ENCODE data around the gene PSTPIP1. TPM values are rescaled to one million over a fixed set of nuclear protein-coding genes. Genes with fewer than 3 reads are reported as not detected.
A peak's percentile ranks its signal among the peaks of the same experiment; 100 is the strongest.

PSTPIP1 gene
- total RNA-seq (ENCODE audit: unreplicated experiment), result 12.4 TPM
- long read RNA-seq, partial matches to known transcripts, result 4 of 12 reads
- long read RNA-seq, other reads (novel, unspliced or antisense), result 4 of 12 reads

GRCh38 chr15:76994971-76995945, at the start of gene PSTPIP1:
TSS of gene PSTPIP1 (plus strand) at chr15:76995126. CDS start at chr15:76995574, 448 bp downstream.
- TF ChIP-seq CTCF (IDR thresholded peaks at IDR 0.05; ENCODE audit: partially characterized antibody, unreplicated experiment), result no peak
- Mint-ChIP-seq H3K4me1 (ENCODE audit: low read depth, unreplicated experiment) (peaks cover 19% of the 10 kb centered on the region), H3K27ac (ENCODE audit: unreplicated experiment) (no peak within 1 kb of the TSS), H3K36me3 (ENCODE audit: unreplicated experiment) (no peaks in the 10 kb centered on the region), H3K27me3 (ENCODE audit: unreplicated experiment) (peaks cover 8% of the 10 kb centered on the region), H3K9me3 (ENCODE audit: unreplicated experiment) (peaks cover 2% of the 10 kb centered on the region), H3K4me3 (ENCODE audit: unreplicated experiment) (no peak within 1 kb of the TSS)
- DNase-seq, result peak; percentile 30

GRCh38 chr15:76945494-76946093, 49.3 kb upstream of the PSTPIP1 start:
- Mint-ChIP-seq H3K36me3 (ENCODE audit: unreplicated experiment) (peaks cover 6% of the 10 kb centered on the region), H3K27ac (ENCODE audit: unreplicated experiment) (no peak overlapping the region), H3K9me3 (ENCODE audit: unreplicated experiment) (no peaks in the 10 kb centered on the region), H3K4me1 (ENCODE audit: low read depth, unreplicated experiment) (no peaks in the 10 kb centered on the region), H3K4me3 (ENCODE audit: unreplicated experiment) (no peak overlapping the region), H3K27me3 (ENCODE audit: unreplicated experiment) (no peaks in the 10 kb centered on the region)
- no peak for DNase-seq
- no peak for TF ChIP-seq CTCF (IDR thresholded peaks at IDR 0.05; ENCODE audit: partially characterized antibody, unreplicated experiment)

- no peak for DNase-seq
- no peaks in the 10 kb centered on the region for H3K27me3 Mint-ChIP-seq (ENCODE audit: unreplicated experiment)
- H3K4me1 Mint-ChIP-seq (ENCODE audit: low read depth, unreplicated experiment), result no peaks in the 10 kb centered on the region
- H3K36me3 Mint-ChIP-seq (ENCODE audit: unreplicated experiment), result peaks cover 6% of the 10 kb centered on the region
- H3K4me3 Mint-ChIP-seq (ENCODE audit: unreplicated experiment), result no peak overlapping the region
- H3K9me3 Mint-ChIP-seq (ENCODE audit: unreplicated experiment), result no peaks in the 10 kb centered on the region
- no peak for TF ChIP-seq CTCF (IDR thresholded peaks at IDR 0.05; ENCODE audit: partially characterized antibody, unreplicated experiment)
- no peak overlapping the region for H3K27ac Mint-ChIP-seq (ENCODE audit: unreplicated experiment)
These were observed 47.5 kb upstream of the PSTPIP1 start for GRCh38 chr15:76947454-76947853.

GRCh38 chr15:76951220-76951619, 43.7 kb upstream of the PSTPIP1 start:
- Mint-ChIP-seq H3K4me1 (ENCODE audit: low read depth, unreplicated experiment) (no peaks in the 10 kb centered on the region), H3K36me3 (ENCODE audit: unreplicated experiment) (no peaks in the 10 kb centered on the region), H3K27me3 (ENCODE audit: unreplicated experiment) (no peaks in the 10 kb centered on the region), H3K9me3 (ENCODE audit: unreplicated experiment) (no peaks in the 10 kb centered on the region), H3K4me3 (ENCODE audit: unreplicated experiment) (no peak overlapping the region), H3K27ac (ENCODE audit: unreplicated experiment) (no peak overlapping the region)
- no peak for DNase-seq
- no peak for TF ChIP-seq CTCF (IDR thresholded peaks at IDR 0.05; ENCODE audit: partially characterized antibody, unreplicated experiment)
